ENCODE results near the gene TUBAL3. TPM values are rescaled to one million over a fixed set of nuclear protein-coding genes. Genes with fewer than 3 reads are reported as not detected.

TUBAL3 gene
- total RNA-seq, 1 donor from 2014 or later, result not detected

DNA sequence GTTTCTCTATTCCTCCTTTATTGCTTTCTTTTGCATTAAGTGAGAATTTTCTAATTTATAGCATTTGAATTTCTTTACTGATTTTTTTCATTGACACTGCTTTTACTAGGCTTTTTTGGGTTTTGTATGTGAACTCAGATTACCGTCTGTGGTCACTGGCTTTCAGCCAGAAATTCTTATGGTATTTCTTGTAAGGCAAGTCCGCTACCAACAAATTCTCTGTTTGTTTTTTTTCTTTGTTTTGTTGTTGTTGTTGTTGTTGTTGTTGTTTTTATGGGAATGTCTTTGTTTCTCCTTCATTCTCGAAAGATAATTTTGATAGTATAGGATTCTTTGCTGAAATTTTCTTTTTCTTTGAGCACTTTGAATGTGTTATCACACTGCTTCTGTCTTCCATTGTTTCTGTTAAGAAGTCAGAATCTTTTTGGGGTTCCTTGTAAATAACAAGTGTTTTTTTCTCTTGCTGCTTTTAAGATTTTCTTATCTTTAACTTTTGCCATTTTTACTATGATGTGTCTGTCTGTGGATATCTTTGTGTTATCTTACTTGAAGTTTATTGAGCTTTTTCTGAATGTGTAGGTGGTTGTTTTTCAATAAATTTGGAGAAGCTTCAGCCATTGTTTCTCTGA lies 15.0 kb upstream of the TUBAL3 start:
- intact Hi-C loops (cut with micrococcal nuclease), result no loop called here
- DNase-seq (no peak), ATAC-seq (ENCODE audit: low read depth) (no peak)
- no peak overlapping the region for H3K27ac Mint-ChIP-seq
- H3K36me3 Mint-ChIP-seq (ENCODE audit: low read depth), result no peaks in the 10 kb centered on the region
- ChIA-PET POLR2A (interaction anchor here (0.6 kb wide), 1 partner anchor 451 kb away, joined by 3 read pairs; no protein-coding TSS in a partner anchor), CTCF (no interaction called here)
- H3K4me3 Mint-ChIP-seq, result no peak overlapping the region
- H3K9me3 Mint-ChIP-seq, result peaks cover 21% of the 10 kb centered on the region
- no peaks in the 10 kb centered on the region for H3K4me1 Mint-ChIP-seq
- TF ChIP-seq, protein P1, sequence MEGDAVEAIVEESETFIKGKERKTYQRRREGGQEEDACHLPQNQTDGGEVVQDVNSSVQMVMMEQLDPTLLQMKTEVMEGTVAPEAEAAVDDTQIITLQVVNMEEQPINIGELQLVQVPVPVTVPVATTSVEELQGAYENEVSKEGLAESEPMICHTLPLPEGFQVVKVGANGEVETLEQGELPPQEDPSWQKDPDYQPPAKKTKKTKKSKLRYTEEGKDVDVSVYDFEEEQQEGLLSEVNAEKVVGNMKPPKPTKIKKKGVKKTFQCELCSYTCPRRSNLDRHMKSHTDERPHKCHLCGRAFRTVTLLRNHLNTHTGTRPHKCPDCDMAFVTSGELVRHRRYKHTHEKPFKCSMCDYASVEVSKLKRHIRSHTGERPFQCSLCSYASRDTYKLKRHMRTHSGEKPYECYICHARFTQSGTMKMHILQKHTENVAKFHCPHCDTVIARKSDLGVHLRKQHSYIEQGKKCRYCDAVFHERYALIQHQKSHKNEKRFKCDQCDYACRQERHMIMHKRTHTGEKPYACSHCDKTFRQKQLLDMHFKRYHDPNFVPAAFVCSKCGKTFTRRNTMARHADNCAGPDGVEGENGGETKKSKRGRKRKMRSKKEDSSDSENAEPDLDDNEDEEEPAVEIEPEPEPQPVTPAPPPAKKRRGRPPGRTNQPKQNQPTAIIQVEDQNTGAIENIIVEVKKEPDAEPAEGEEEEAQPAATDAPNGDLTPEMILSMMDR (IDR thresholded peaks at IDR 0.05), result no peak
- H3K27me3 Mint-ChIP-seq, result no peaks in the 10 kb centered on the region

DNA sequence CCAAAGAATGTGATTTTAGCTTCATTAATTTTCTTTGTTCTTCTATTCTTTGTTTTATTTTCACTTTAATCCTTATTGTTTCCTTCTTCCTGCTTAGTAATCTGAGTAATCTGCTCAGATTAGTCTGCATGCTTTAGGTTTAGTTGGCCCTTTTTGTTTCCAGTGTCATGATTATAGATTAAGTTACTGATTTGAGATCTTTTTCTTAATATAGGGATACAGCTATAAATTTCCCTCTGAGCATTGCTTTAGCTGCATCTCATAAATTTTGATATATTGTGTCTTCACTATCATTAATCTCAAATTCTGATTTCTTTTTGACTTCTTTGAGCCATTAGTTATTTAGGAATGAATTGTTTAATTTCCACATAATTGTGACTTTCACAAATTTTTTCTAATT lies 14.0 kb upstream of the TUBAL3 start:
- Mint-ChIP-seq H3K4me3 (no peak overlapping the region), H3K36me3 (ENCODE audit: low read depth) (no peaks in the 10 kb centered on the region), H3K27ac (no peak overlapping the region), H3K27me3 (no peaks in the 10 kb centered on the region), H3K9me3 (peaks cover 21% of the 10 kb centered on the region), H3K4me1 (no peaks in the 10 kb centered on the region)
- DNase-seq, result no peak
- TF ChIP-seq, protein P1 (IDR thresholded peaks at IDR 0.05), result no peak
- POLR2A ChIA-PET, result no interaction called here
- no peak for ATAC-seq (ENCODE audit: low read depth)
- CTCF ChIA-PET, result interaction anchor here (1.0 to 2.0 kb wide), 2 partner anchors 15 to 205 kb away, joined by 5 to 6 read pairs; no protein-coding TSS in a partner anchor
- intact Hi-C loops (cut with micrococcal nuclease), result no loop called here

DNA sequence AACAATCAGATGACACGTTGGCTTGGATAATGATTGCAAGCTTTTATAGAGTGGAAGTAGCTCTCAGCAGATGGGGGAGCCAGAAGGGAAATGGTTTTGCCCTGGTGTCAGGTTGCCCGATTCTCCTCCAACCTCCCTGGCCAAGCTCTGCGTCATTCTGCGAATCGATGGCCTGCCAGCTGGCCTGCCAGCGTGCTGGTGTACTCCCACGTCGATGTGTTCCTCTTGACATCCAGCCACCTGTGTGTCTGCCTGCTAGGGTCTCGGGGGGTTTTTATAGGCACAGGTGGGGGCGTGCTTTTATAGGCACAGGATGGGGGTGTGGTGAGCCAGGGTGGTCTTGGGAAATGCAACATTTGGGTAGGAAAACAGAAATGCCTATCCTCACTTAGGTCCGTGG lies 12.4 kb upstream of the TUBAL3 start:
- ATAC-seq (ENCODE audit: low read depth), result no peak
- Mint-ChIP-seq H3K27ac (no peak overlapping the region), H3K4me1 (peaks cover 3% of the 10 kb centered on the region)

DNA sequence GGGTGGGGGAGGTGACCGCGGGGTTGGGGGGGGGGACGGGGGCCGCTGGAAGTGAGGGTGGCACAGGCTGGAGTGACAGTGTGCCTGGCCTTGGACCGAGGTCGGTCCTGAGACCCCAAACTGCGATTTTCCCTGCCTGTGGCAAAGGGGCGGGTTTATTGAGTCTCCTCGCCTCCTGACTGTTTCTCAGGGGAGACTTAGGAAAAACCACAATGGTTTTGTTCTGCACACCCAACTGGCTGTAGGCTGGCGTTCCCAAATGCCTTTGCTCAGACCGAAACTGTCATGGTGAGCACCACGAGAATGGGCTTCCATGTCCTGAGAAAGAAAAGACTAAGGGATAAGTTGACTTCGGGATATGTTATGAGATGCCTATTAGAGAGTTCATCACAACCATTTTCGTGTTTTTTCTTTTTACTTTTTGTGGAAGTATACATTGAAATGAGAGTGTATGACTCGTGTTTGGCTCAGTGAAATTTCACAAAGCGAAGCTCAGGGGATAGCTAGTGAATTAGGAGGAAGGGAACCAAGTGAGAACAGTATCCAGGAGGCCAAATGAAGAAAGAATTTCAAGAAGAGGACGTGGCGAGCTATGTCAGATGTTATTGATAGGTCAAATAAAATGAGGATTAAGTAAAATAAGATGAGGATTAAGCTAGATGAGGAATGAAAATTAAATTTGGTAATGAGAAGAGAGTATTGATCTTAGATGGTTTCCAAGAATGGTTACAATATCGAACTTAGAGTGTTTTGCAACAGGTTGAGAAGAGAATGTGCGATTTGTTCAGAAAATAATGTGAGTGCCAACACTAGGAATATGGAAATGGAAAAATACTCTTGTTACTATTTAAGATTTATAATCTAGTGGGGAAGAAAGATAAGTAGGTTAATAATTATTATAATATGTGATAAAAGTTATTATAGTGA lies 8.6 kb upstream of the TUBAL3 start:
- ChIA-PET POLR2A (interaction anchor here (1.2 kb wide), 1 partner anchor 11 kb away, joined by 4 read pairs; no protein-coding TSS in a partner anchor), CTCF (no interaction called here)
- no peak for DNase-seq
- H3K9me3 Mint-ChIP-seq, result peaks cover 7% of the 10 kb centered on the region
- H3K4me3 Mint-ChIP-seq, result no peak overlapping the region
- peaks cover 12% of the 10 kb centered on the region for H3K27me3 Mint-ChIP-seq
- no peaks in the 10 kb centered on the region for H3K36me3 Mint-ChIP-seq (ENCODE audit: low read depth)
- no peak for ATAC-seq (ENCODE audit: low read depth)
- peaks cover 3% of the 10 kb centered on the region for H3K4me1 Mint-ChIP-seq
- intact Hi-C loops (cut with micrococcal nuclease), result no loop called here
- no peak overlapping the region for H3K27ac Mint-ChIP-seq
- TF ChIP-seq, protein P1 (IDR thresholded peaks at IDR 0.05), result no peak

More for the DNA sequence above, 12.4 kb upstream of the TUBAL3 start:
- Mint-ChIP-seq H3K36me3 (ENCODE audit: low read depth) (no peaks in the 10 kb centered on the region), H3K9me3 (peaks cover 21% of the 10 kb centered on the region), H3K27me3 (no peaks in the 10 kb centered on the region), H3K4me3 (no peak overlapping the region)
- DNase-seq, result no peak
- ChIA-PET POLR2A (no interaction called here), CTCF (interaction anchor here (2.0 kb wide), 1 partner anchor 17 kb away, joined by 6 read pairs; no protein-coding TSS in a partner anchor)
- TF ChIP-seq, protein P1 (IDR thresholded peaks at IDR 0.05), result no peak
- intact Hi-C loops (cut with micrococcal nuclease), result no loop called here

All from activated B cell treated with CpG ODN at 0.5 μM for 24 hours (primary cell).